ENCODE data around the gene DNMT3L. TPM values are rescaled to one million over a fixed set of nuclear protein-coding genes. Genes with fewer than 3 reads are reported as not detected.
"Not testable (repeated sequence)": the region's sequence is repeated elsewhere in the genome, so short reads cannot be mapped to it uniquely, and the experiment has no call there.

DNMT3L gene
- total RNA-seq, 1 donor from 2014 or later = not detected

DNA sequence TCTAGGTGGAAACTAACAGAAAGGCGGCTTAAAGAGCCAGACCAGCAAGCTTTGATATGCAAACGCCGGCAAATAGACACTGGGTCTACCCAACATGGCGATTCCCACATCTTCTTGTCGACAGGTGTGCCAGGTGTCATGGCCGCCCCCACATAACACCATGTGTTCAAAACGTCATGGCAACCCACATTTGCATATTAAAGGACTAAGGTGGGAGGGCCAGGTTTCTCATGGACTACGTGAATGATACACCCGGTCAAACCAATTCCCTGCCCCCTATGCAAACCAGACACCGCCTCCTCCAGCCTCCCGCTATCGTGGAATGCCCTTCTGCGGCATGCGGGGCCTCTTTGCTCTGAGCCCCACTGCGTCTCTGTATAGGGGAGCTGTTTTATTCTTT lies 62.2 kb downstream of the DNMT3L start:
- TF ChIP-seq, protein P1, sequence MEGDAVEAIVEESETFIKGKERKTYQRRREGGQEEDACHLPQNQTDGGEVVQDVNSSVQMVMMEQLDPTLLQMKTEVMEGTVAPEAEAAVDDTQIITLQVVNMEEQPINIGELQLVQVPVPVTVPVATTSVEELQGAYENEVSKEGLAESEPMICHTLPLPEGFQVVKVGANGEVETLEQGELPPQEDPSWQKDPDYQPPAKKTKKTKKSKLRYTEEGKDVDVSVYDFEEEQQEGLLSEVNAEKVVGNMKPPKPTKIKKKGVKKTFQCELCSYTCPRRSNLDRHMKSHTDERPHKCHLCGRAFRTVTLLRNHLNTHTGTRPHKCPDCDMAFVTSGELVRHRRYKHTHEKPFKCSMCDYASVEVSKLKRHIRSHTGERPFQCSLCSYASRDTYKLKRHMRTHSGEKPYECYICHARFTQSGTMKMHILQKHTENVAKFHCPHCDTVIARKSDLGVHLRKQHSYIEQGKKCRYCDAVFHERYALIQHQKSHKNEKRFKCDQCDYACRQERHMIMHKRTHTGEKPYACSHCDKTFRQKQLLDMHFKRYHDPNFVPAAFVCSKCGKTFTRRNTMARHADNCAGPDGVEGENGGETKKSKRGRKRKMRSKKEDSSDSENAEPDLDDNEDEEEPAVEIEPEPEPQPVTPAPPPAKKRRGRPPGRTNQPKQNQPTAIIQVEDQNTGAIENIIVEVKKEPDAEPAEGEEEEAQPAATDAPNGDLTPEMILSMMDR (conservative IDR thresholded peaks at IDR 0.05) = no peak
- no peak for DNase-seq (ENCODE audit: low read depth, low spot score)

GRCh38 chr21:44197156-44197516 lies 64.6 kb downstream of the DNMT3L start:
- not testable (repeated sequence) for H3K4me3 Mint-ChIP-seq; H3K4me1 Mint-ChIP-seq; H3K36me3 Mint-ChIP-seq (ENCODE audit: low read depth); H3K27ac Mint-ChIP-seq (ENCODE audit: unreplicated experiment); H3K27me3 Mint-ChIP-seq (ENCODE audit: low read depth); DNase-seq (ENCODE audit: low read depth, low spot score); H3K9me3 Mint-ChIP-seq

More for the DNA sequence above, 62.2 kb downstream of the DNMT3L start:
- Mint-ChIP-seq H3K9me3 (no peaks in the 10 kb centered on the region), H3K27me3 (ENCODE audit: low read depth) (peaks cover 2% of the 10 kb centered on the region), H3K27ac (ENCODE audit: unreplicated experiment) (no peak overlapping the region), H3K4me3 (no peak overlapping the region), H3K36me3 (ENCODE audit: low read depth) (no peaks in the 10 kb centered on the region), H3K4me1 (no peaks in the 10 kb centered on the region)

Other genes starting within 250 kb of the DNMT3L start
- gene TRAPPC10, start 249.6 kb downstream of the DNMT3L start, total RNA-seq = 35.1 and 36.7 TPM in 2 replicates
- gene PWP2, start 154.5 kb downstream of the DNMT3L start, total RNA-seq = 4.0 and 4.1 TPM in 2 replicates
- gene GATD3, start 128.2 kb downstream of the DNMT3L start, total RNA-seq = 13.7 and 17.4 TPM in 2 replicates
- gene ICOSLG, start 21.0 kb downstream of the DNMT3L start, total RNA-seq = 0.07 and 0.09 TPM in 2 replicates
- gene AIRE, start 24.0 kb upstream of the DNMT3L start, total RNA-seq = not detected in 2 replicates
- 94.7 and 96.1 TPM in 2 replicates for gene PFKL, start 38.2 kb upstream of the DNMT3L start, total RNA-seq
- gene CFAP410, start 77.5 kb upstream of the DNMT3L start, total RNA-seq = 23.9 and 24.6 TPM in 2 replicates
- not detected in 2 replicates for gene TRPM2, start 91.7 kb upstream of the DNMT3L start, total RNA-seq
- gene LRRC3, start 193.6 kb upstream of the DNMT3L start, total RNA-seq = 9.6 and 10.1 TPM in 2 replicates